ENCODE data around the gene ROR1. TPM values are rescaled to one million over a fixed set of nuclear protein-coding genes. Genes with fewer than 3 reads are reported as not detected.
A peak's percentile ranks its signal among the peaks of the same experiment; 100 is the strongest.

The ROR1 gene
- total and polyA plus RNA-seq, 4 donors = 4.0 to 30.9 (median 11.4) TPM

GRCh38 chr1:64155278-64155677 is 381.5 kb downstream of the ROR1 start:
- H3K27me3 ChIP-seq (ENCODE audit: control insufficient read depth in 1 of 2, insufficient read depth in 2 of 2, low read length in 1 of 2) = no peaks in the 10 kb centered on the region
- no peak overlapping the region for H3K27ac ChIP-seq (ENCODE audit: low read depth in 1 of 2, low read length in 2 of 2)
- DNase-seq = no peak
- H3K36me3 ChIP-seq (ENCODE audit: control insufficient read depth in 1 of 2, insufficient read depth in 2 of 2, low read length in 1 of 2) = no peaks in the 10 kb centered on the region
- H3K4me1 ChIP-seq (ENCODE audit: control insufficient read depth in 1 of 2, insufficient read depth in 2 of 2, low read length in 2 of 2) = peaks cover 0 to under 1% of the 10 kb centered on the region in 2 donors
- intact Hi-C loops (cut with DNase I) = no loop called here
- ATAC-seq (ENCODE audit: low FRiP score) = no peak
- 35 to 49% methylated on average over 1 of the region's 1 CpG for WGBS, 2 donors
- H3K4me3 ChIP-seq (ENCODE audit: low read length in 2 of 2) = no peak overlapping the region
- H3K9me3 ChIP-seq (ENCODE audit: control insufficient read depth, low read length) = no peaks in the 10 kb centered on the region

GRCh38 chr1:64161357-64161941 is 387.6 kb downstream of the ROR1 start:
- DNase-seq (no peak), ATAC-seq (ENCODE audit: low FRiP score) (peak; percentile 31)
- WGBS, 2 donors = 3% methylated on average over 1 of the region's 1 CpG

GRCh38 chr1:64162151-64162550 is 388.3 kb downstream of the ROR1 start:
- Histone ChIP-seq H3K4me1 (ENCODE audit: control insufficient read depth in 1 of 2, insufficient read depth in 2 of 2, low read length in 2 of 2) (peaks cover 6 to 10% of the 10 kb centered on the region in 2 donors), H3K36me3 (ENCODE audit: control insufficient read depth in 1 of 2, insufficient read depth in 2 of 2, low read length in 1 of 2) (no peaks in the 10 kb centered on the region), H3K9me3 (ENCODE audit: control insufficient read depth, low read length) (no peaks in the 10 kb centered on the region), H3K4me3 (ENCODE audit: low read length in 2 of 2) (no peak overlapping the region), H3K27ac (ENCODE audit: low read depth in 1 of 2, low read length in 2 of 2) (peak overlapping the region; percentile 60 to 89), H3K27me3 (ENCODE audit: control insufficient read depth in 1 of 2, insufficient read depth in 2 of 2, low read length in 1 of 2) (no peaks in the 10 kb centered on the region)
- DNase-seq (no peak), ATAC-seq (ENCODE audit: low FRiP score) (no peak)
- 58 to 65% methylated on average over 6 of the region's 6 CpGs for WGBS, 2 donors
- intact Hi-C loops (cut with DNase I) = loop anchor here in 1 of 2 donors (10.0 kb wide), 1 partner anchor 387 kb away; the partner anchor contains the start of gene ROR1

More at GRCh38 chr1:64161357-64161941, 387.6 kb downstream of the ROR1 start:
- Histone ChIP-seq H3K36me3 (ENCODE audit: control insufficient read depth in 1 of 2, insufficient read depth in 2 of 2, low read length in 1 of 2) (no peaks in the 10 kb centered on the region), H3K9me3 (ENCODE audit: control insufficient read depth, low read length) (no peaks in the 10 kb centered on the region), H3K27ac (ENCODE audit: low read depth in 1 of 2, low read length in 2 of 2) (peak overlapping the region; percentile 44 to 60), H3K4me1 (ENCODE audit: control insufficient read depth in 1 of 2, insufficient read depth in 2 of 2, low read length in 2 of 2) (peaks cover 3 to 10% of the 10 kb centered on the region in 2 donors), H3K4me3 (ENCODE audit: low read length in 2 of 2) (no peak overlapping the region), H3K27me3 (ENCODE audit: control insufficient read depth in 1 of 2, insufficient read depth in 2 of 2, low read length in 1 of 2) (no peaks in the 10 kb centered on the region)
- intact Hi-C loops (cut with DNase I) = loop anchor here in 1 of 2 donors (10.0 kb wide), 1 partner anchor 387 kb away; the partner anchor contains the start of gene ROR1

GRCh38 chr1:64162804-64163203 is 389.0 kb downstream of the ROR1 start:
- H3K27ac ChIP-seq (ENCODE audit: low read depth in 1 of 2, low read length in 2 of 2) = peak overlapping the region in 1 of 2 donors; percentile 31
- 98 to 100% methylated on average over 1 of the region's 1 CpG for WGBS, 2 donors
- no peak for DNase-seq
- H3K27me3 ChIP-seq (ENCODE audit: control insufficient read depth in 1 of 2, insufficient read depth in 2 of 2, low read length in 1 of 2) = no peaks in the 10 kb centered on the region
- no peak for ATAC-seq (ENCODE audit: low FRiP score)
- H3K4me3 ChIP-seq (ENCODE audit: low read length in 2 of 2) = no peak overlapping the region
- intact Hi-C loops (cut with DNase I) = loop anchor here in 1 of 2 donors (10.0 kb wide), 1 partner anchor 388 kb away; the partner anchor contains the start of gene ROR1
- no peaks in the 10 kb centered on the region for H3K9me3 ChIP-seq (ENCODE audit: control insufficient read depth, low read length)
- no peaks in the 10 kb centered on the region for H3K36me3 ChIP-seq (ENCODE audit: control insufficient read depth in 1 of 2, insufficient read depth in 2 of 2, low read length in 1 of 2)
- peaks cover 6 to 10% of the 10 kb centered on the region in 2 donors for H3K4me1 ChIP-seq (ENCODE audit: control insufficient read depth in 1 of 2, insufficient read depth in 2 of 2, low read length in 2 of 2)

DNA sequence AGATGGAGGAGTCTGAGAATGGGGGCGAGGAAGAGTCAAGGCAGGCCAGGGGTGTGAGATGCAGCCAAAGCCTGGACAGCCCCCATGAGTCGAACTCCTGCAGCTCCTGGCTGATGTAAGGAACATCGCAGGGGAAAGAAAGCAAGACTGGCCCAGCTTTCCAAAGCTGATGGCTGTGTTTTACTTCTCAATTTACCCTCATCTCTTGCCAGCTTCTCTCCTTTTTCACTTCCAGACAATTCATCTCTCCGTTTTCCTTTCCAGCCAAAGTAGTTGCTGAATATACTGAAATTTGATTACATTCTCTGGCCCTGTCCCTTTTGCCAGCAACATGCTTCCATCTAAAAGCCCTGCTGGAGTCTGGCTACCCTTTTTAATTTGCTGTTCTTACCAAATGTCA is 389.6 kb downstream of the ROR1 start:
- H3K27me3 ChIP-seq (ENCODE audit: control insufficient read depth in 1 of 2, insufficient read depth in 2 of 2, low read length in 1 of 2) = no peaks in the 10 kb centered on the region
- 30 to 33% methylated on average over 4 of the region's 4 CpGs for WGBS, 2 donors
- H3K9me3 ChIP-seq (ENCODE audit: control insufficient read depth, low read length) = no peaks in the 10 kb centered on the region
- intact Hi-C loops (cut with DNase I) = loop anchor here in 1 of 2 donors (10.0 kb wide), 1 partner anchor 389 kb away; the partner anchor contains the start of gene ROR1
- H3K4me1 ChIP-seq (ENCODE audit: control insufficient read depth in 1 of 2, insufficient read depth in 2 of 2, low read length in 2 of 2) = peaks cover 6 to 10% of the 10 kb centered on the region in 2 donors
- H3K36me3 ChIP-seq (ENCODE audit: control insufficient read depth in 1 of 2, insufficient read depth in 2 of 2, low read length in 1 of 2) = no peaks in the 10 kb centered on the region
- DNase-seq (peak in 1 of 2 donors; percentile 50), ATAC-seq (ENCODE audit: low FRiP score) (peak; percentile 37)
- no peak overlapping the region for H3K4me3 ChIP-seq (ENCODE audit: low read length in 2 of 2)
- peak overlapping the region in 1 of 2 donors; percentile 61 for H3K27ac ChIP-seq (ENCODE audit: low read depth in 1 of 2, low read length in 2 of 2)

GRCh38 chr1:64163970-64164369 is 390.2 kb downstream of the ROR1 start:
- intact Hi-C loops (cut with DNase I) = loop anchor here in 1 of 2 donors (10.0 kb wide), 1 partner anchor 389 kb away; the partner anchor contains the start of gene ROR1
- H3K4me1 ChIP-seq (ENCODE audit: control insufficient read depth in 1 of 2, insufficient read depth in 2 of 2, low read length in 2 of 2) = peaks cover 6 to 10% of the 10 kb centered on the region in 2 donors
- 6 to 11% methylated on average over 1 of the region's 1 CpG for WGBS, 2 donors
- no peaks in the 10 kb centered on the region for H3K9me3 ChIP-seq (ENCODE audit: control insufficient read depth, low read length)
- DNase-seq (no peak), ATAC-seq (ENCODE audit: low FRiP score) (peak; percentile 51)
- no peak overlapping the region for H3K4me3 ChIP-seq (ENCODE audit: low read length in 2 of 2)
- no peaks in the 10 kb centered on the region for H3K36me3 ChIP-seq (ENCODE audit: control insufficient read depth in 1 of 2, insufficient read depth in 2 of 2, low read length in 1 of 2)
- H3K27me3 ChIP-seq (ENCODE audit: control insufficient read depth in 1 of 2, insufficient read depth in 2 of 2, low read length in 1 of 2) = no peaks in the 10 kb centered on the region
- no peak overlapping the region for H3K27ac ChIP-seq (ENCODE audit: low read depth in 1 of 2, low read length in 2 of 2)

DNA sequence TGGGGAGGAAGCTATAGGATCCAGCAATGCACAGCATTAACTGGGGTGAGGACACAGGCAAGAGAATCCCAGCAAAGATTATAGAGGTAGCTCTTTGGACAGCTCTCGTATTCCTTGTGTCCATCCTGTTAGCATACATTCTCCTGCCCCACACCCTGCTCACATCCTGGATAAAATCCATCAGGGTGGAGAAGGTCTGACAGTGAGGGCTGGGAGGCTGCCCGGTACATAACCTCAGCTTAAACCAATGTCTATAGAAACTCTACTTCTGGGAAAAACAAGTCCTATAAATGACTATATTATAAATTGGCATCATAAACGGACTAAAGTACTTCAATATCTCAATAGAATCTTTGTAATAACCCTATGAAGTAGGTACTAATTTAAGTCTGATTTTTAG is 392.8 kb downstream of the ROR1 start:
- intact Hi-C loops (cut with DNase I) = loop anchor here in 1 of 2 donors (10.0 kb wide), 1 partner anchor 392 kb away; the partner anchor contains the start of gene ROR1
- 81 to 87% methylated on average over 3 of the region's 3 CpGs for WGBS, 2 donors
- ATAC-seq (ENCODE audit: low FRiP score) = no peak

DNA sequence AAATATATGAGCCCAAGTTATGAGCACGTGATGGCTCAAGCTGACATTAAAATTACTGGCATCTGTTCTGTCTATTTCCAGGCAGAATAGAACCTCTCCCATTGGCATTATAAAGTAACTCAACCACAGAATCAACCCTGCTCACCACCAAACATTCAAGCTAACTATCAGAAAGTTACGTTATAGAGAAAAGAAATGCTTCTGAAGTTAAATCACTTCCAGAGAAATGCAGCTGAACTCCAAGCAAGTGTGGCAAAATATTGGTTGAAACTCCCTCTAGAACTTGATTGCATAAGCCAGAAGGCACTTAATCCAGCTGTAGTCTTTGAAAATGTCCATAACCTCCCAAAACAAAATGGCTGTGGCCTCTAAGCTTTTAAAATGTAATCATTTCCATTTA is 393.4 kb downstream of the ROR1 start:
- H3K27me3 ChIP-seq (ENCODE audit: control insufficient read depth in 1 of 2, insufficient read depth in 2 of 2, low read length in 1 of 2) = no peaks in the 10 kb centered on the region
- H3K27ac ChIP-seq (ENCODE audit: low read depth in 1 of 2, low read length in 2 of 2) = no peak overlapping the region
- H3K4me3 ChIP-seq (ENCODE audit: low read length in 2 of 2) = no peak overlapping the region
- ATAC-seq (ENCODE audit: low FRiP score) = no peak
- 15 to 30% methylated on average over 2 of the region's 2 CpGs for WGBS, 2 donors
- no peaks in the 10 kb centered on the region for H3K36me3 ChIP-seq (ENCODE audit: control insufficient read depth in 1 of 2, insufficient read depth in 2 of 2, low read length in 1 of 2)
- intact Hi-C loops (cut with DNase I) = loop anchor here in 1 of 2 donors (10.0 kb wide), 1 partner anchor 392 kb away; the partner anchor contains the start of gene ROR1
- peaks cover 6 to 11% of the 10 kb centered on the region in 2 donors for H3K4me1 ChIP-seq (ENCODE audit: control insufficient read depth in 1 of 2, insufficient read depth in 2 of 2, low read length in 2 of 2)
- no peaks in the 10 kb centered on the region for H3K9me3 ChIP-seq (ENCODE audit: control insufficient read depth, low read length)
- DNase-seq = no peak

More for the DNA sequence above, 392.8 kb downstream of the ROR1 start:
- Histone ChIP-seq H3K27me3 (ENCODE audit: control insufficient read depth in 1 of 2, insufficient read depth in 2 of 2, low read length in 1 of 2) (no peaks in the 10 kb centered on the region), H3K27ac (ENCODE audit: low read depth in 1 of 2, low read length in 2 of 2) (no peak overlapping the region), H3K4me3 (ENCODE audit: low read length in 2 of 2) (no peak overlapping the region), H3K4me1 (ENCODE audit: control insufficient read depth in 1 of 2, insufficient read depth in 2 of 2, low read length in 2 of 2) (peaks cover 6 to 8% of the 10 kb centered on the region in 2 donors), H3K36me3 (ENCODE audit: control insufficient read depth in 1 of 2, insufficient read depth in 2 of 2, low read length in 1 of 2) (no peaks in the 10 kb centered on the region), H3K9me3 (ENCODE audit: control insufficient read depth, low read length) (no peaks in the 10 kb centered on the region)
- DNase-seq = no peak

DNA sequence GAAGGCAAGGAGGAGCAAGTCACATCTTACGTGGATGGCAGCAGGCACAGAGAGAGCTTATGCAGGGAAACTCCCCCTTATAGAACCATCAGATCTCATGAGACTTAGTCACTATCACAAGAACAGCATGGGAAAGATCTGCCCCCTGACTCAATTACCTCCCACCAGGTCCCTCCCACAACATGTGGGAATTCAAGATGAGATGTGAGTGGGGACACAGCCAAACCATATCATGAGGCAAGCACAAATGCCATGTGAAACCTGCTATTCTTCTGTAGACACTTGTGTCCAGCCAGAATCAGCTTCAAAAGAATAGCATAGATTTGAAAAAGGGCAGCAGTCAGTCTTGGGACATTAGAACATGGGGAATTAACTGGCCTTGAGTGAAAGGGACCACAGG is 397.4 kb downstream of the ROR1 start:
- WGBS, 2 donors = 81 to 84% methylated on average over 1 of the region's 1 CpG
- Histone ChIP-seq H3K27me3 (ENCODE audit: control insufficient read depth in 1 of 2, insufficient read depth in 2 of 2, low read length in 1 of 2) (no peaks in the 10 kb centered on the region), H3K27ac (ENCODE audit: low read depth in 1 of 2, low read length in 2 of 2) (peak overlapping the region in 1 of 2 donors; percentile 39), H3K9me3 (ENCODE audit: control insufficient read depth, low read length) (no peaks in the 10 kb centered on the region), H3K36me3 (ENCODE audit: control insufficient read depth in 1 of 2, insufficient read depth in 2 of 2, low read length in 1 of 2) (no peaks in the 10 kb centered on the region), H3K4me1 (ENCODE audit: control insufficient read depth in 1 of 2, insufficient read depth in 2 of 2, low read length in 2 of 2) (peaks cover 8 to 22% of the 10 kb centered on the region in 2 donors), H3K4me3 (ENCODE audit: low read length in 2 of 2) (no peak overlapping the region)
- ATAC-seq (ENCODE audit: low FRiP score) = no peak
- DNase-seq = no peak
- intact Hi-C loops (cut with DNase I) = no loop called here
